AML-193 (cell line): Measurements from ENCODE around the gene MCTP1.

Experiments used
- DNase-seq, 2 experiments: peaks; one replicate each; lab custom pipeline; 2025; lab: John Stamatoyannopoulos, UW

Gene MCTP1

DNA sequence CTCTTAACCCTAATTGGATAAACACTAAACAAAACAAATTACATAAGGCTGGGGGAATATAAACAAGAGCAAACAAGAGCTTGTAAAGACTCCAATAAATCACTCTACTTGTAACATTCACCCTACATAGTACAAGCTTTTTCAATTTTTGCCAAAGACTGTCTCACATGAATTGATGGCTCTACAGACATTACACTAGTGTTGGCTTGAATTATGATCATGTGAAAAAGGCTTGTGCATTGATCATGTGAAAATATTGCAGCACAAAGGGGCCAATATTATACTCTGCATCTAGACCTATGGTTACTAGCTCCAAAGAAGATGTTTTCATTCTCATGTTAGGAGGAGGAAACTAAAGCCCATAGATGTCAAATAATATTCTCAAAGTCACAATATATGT is 212.6 kb downstream of the MCTP1 start:
- no peak for DNase-seq

DNA sequence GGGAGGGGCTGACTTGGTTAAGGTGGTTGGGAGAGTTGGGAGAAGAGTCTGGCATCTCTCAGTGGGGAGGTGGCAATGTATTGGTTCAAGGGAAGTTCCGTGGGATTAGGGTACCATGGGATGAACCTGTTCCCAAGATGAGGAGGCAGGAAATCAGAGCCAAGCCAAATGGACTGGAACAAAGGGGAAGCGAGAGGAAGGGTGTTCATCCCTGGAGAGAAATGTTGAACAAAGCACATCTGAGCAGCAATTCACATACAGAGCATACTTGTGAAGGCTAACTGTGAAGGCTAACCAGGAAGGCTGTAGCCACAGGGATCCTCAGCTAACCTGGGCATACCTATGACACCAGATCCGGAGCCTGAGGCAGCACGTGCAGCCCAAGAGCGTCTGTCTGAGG is 214.0 kb downstream of the MCTP1 start:
- DNase-seq, result no peak

DNA sequence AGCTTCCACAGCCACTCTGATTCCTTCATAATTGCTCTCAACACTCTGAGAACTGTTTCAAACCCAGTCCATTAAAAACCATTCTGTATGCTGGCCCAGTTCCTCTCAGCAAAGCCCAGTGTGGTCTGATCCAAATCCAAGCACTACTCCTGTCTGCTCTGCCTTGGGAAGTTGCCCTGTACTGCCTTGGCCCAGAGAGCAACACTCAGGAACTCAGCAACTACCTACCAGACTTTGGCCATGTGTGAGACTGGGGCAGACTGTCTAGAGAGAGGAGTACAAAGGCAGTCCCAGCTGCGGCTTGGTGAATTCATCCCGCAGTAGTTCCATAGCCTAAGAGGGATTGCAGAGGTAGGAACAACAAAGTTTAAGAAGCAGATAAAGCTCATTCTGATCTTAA is 214.4 kb downstream of the MCTP1 start:
- no peak for DNase-seq

DNA sequence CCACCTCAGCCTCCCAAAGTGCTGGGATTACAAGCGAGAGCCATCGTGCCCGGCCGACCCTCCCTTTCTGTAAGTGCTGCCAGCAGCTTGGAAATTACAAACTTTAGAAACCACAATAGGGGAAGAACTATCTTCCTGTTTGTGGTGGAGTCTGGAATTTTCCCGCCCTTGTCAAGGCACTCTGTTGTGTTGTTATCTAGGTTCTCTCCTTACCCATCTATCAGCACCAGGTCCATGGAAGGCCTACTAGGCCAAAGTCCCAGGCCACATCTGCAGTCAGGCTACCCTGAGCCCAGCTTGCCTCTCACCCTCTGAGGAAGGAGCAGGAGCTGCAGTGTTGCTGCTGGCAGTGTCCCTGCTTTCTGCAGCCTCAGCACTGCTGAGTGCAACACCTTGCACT is 214.9 kb downstream of the MCTP1 start:
- peak in 1 of 2 experiments; percentile 26 for DNase-seq

DNA sequence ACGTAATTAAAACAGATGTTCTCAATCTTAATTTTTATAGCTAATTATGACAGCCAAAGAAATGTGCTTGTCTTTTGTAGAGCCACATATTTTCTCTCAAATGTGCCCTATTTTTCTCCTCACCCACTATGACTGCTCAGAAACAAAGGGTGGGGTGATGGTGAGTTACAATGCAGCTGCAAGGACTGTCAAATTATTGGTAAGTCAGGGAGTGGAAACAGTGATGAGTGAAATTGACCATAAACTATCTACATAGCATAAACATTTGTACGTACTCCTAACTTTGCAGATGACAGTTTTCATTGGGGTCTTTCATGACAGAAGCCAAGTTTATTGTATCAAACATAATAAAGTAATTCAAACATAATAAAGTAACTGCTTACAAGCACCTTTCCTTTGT is 215.9 kb downstream of the MCTP1 start:
- DNase-seq, result no peak

DNA sequence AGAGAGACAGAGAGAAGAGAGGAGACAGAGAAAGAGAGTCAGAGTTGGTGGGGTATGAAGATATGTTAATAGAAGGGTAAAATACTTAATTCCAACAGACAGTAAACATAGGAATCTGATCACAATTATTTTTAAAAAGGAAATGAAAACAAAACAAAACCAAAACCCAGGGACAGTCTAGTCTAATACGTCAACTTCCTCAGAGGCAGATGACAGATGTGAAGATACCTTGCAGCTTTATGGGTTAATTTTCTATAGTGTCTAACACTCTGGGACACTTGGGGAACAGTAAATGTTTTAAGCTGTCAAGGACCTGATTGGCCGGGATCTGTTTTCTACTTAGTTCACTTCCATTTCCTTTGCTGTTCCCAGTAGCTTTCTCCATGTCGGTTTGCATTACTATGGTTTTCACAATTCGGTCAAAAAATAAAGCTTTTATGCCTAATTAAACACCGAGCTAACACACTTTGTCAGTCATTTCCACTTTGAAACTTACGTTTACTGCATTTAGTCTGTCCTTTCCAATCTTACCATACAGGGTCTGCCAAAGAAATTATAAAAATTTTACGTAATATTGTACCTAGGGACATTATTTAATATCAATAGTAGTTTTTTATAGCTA is 216.5 kb downstream of the MCTP1 start:
- DNase-seq, result no peak

DNA sequence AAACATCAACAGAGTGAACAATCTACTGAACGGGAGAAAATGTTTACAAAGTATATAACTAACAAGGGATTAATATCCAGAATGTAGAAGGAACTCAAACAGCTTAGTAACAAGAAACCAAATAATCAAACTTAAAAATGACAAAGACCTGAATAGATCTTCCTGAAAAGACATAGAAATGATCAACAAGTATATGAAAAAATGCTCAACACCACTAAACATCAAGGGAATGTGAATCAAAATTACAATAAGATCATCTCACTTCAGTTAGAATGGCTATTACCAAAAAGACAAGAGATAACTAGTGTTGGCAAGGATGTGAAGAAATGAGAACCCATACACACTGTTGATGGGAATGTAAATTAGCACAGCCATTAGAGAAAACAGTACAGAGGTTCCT is 218.8 kb downstream of the MCTP1 start:
- no peak for DNase-seq

DNA sequence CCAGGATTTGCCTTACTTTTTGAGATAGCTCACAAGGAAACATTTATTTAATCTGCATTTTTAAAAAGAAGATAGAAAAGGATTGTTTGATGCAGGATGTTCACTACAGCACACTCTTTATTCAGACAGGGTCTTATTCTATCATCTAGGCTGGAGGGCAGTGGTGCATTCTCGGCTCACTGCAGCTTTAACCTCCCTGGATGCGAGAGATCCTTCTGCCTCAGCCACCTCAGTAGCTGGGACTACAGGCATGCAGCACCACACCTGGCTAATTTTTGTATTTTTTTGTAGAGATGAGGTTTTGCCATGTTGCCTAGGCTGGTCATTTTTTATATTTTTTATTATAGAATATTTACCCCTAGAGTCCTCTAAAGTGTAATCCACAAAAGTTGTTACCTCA is 221.4 kb downstream of the MCTP1 start:
- no peak for DNase-seq

DNA sequence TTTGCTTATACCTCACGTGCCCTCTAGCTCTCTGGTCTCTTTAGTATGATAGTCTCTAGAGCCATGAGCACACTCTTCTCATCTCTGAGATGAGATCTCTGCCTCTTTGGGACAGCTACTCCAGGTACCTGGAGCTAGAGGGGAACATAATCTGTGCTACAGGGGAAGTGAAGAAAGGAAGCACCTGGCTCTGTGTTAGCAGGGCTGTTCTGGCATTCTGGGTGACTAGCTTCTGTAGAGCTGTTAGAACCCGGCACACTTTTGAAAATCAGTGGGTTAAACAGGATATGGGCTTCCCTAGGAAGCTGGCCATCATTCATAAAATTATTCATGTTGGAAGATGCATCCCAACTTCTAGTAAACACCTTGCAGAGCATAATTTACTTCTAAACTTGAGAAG is 224.8 kb downstream of the MCTP1 start:
- DNase-seq, result no peak

DNA sequence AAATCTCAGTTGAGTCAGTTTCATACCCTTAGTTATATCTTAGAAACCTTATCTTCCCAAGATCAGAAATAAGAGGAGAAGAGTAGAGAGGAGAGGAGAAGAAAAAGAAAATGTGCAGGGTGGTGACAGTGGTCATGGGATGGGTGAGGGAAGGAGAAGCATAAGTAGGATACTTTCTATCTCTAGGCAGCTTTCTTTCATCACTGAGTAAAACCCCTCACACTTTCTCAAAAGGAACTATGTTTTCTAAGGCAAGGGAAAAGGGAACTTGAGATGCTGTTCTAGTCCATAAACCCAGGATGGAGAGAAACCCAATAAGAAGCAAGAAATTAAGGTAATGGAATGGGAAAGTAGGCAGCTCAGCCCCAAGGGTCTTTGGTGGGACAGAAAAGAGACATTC is 225.3 kb downstream of the MCTP1 start:
- DNase-seq, result no peak

DNA sequence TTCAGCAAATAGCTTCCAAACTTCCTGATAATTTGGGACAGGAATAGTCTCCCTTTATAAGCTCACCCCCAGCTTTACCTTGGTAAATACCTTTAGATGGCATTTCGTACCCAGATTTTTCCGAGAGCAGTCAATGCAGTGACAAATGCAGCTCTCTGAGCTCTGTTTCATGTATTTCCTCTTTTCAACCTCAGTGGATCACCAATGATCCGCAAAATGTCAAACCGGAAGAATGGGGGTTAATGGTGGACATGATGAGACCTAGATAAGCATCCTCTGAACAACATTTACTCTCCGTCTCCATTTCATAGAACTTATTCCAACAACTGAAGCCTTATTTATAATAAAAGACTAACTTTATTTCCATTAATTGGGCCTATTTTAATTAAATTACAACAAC is 227.3 kb downstream of the MCTP1 start:
- peak in 1 of 2 experiments; percentile 19 for DNase-seq

DNA sequence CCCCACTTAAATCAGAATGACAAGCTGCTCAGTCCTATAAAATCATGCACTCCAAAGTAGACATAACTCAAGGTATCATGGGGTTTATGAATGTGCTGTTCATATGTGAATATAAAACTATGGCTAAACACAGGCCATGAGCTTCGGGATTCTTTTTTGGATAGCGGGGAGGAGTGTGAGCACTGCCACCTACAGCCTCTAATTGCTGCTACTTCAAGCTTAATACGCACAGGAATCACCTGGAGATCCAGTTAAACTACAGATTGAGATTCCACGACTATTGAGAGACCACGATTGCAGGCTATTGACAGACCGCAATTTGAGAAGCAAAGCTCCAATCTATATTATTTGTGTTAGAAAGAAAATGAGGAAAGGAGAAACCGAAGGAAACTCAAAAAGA is 231.6 kb downstream of the MCTP1 start:
- no peak for DNase-seq

DNA sequence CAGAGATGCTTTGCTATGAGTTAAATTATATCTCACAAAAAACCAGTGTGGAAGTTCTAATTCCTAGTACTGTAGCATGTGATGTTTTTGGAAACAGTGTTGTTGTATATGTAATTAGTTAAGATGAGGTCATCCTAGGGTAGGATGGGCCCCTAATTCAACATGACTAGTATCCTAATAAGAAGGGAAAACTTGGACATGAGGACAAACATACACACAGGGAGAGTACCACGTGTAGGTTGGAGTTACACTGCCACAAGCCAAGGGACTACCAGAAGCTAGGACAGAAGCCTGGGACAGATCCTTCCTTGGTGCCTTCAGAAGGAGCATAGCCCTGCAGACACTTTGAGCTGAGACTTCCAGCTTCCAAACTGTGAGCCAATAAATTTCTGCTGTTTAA is 234.2 kb downstream of the MCTP1 start:
- no peak for DNase-seq

DNA sequence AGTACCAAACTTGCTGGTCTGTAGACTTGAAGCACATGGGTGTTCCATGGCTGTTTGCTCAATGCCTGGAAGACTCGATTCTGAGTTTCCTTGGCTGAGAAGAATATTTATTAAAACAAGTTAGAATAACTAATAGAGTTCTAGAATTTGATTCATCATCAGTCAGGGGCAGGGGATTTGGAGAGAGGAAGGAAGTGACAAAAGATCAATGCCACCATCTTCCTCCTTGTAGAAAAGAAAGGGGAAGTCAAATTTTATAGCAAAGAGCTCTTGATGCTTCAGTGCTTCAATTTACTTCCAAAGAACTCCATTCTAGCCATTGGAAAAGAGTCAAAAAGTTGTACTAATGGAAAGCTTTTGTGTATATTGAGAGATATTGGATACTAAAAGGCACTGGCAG is 236.3 kb downstream of the MCTP1 start:
- DNase-seq, result peak; percentile 71 to 76

DNA sequence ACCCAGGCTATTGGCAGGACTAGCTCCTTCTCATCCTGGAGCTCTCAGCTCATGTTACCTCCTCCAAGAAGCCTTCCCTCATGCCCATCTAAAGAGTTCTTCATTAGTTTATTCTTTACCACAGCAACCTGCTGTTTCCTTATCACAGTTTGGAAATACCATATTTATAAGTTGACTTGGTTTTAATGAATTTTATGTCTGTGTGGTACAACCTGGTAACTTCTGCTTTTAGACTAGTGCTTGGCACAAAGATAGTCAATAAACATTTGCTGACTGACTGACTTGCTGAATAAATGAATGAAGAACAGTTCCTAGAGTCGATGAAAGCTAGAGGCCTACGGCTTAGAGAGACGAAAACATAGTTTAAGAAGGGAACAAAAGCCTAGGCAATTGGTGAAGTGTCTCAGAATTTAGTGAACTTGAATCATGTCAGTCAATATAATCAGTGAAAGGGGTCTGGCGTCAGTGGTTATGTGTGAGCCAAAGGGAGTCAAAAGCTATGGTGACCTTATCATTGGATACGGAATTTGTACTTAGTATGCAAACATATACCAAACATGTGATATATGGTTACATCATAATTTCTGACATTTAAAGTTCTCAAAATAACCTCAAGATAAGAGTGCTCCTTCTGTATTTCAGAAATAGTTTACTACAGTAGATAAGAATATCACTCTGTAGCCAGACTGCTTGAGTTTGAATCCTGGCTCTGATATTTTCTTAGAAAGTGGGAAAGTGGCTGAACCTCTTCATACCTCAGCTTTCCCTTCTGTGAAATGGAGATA is 239.5 kb downstream of the MCTP1 start:
- no peak for DNase-seq

DNA sequence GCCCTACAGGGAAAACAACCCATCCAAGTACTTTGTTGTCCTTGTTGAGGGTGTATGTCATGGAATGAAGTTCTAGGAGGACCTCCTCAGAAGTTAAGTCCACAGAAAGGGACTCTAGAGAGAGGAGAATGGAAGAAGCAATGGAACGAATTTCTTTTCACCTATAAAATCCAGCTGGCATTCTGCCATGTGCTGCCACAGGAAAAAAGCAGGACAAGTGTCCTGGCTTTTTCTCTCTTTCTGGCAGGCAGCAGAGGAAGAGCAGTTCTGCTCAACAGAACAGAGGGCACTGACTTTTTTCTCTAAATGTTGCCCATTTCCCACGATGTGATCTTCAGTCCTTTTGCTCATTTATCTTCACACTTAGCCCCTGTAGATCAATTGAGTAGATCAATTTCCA is 240.8 kb downstream of the MCTP1 start:
- no peak for DNase-seq

DNA sequence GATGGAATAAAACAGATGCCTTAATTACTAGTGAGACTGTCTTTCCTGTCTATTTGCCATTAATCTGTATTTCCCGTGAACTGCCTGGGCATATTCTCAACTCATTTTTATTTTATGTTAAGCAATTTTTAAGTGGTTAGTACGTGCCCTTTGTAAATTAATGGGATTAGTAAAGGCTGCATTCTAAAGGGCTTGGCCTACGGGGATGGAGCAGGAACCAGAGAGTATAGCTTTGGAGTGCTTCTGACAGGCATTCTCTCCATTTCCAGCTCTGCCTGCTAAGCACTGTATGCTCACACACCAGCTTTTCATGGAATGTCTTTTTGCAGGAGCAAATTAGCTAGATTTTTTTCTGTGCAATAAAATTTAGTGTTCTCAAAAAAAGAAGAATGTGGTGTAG is 241.2 kb downstream of the MCTP1 start:
- DNase-seq, result no peak

DNA sequence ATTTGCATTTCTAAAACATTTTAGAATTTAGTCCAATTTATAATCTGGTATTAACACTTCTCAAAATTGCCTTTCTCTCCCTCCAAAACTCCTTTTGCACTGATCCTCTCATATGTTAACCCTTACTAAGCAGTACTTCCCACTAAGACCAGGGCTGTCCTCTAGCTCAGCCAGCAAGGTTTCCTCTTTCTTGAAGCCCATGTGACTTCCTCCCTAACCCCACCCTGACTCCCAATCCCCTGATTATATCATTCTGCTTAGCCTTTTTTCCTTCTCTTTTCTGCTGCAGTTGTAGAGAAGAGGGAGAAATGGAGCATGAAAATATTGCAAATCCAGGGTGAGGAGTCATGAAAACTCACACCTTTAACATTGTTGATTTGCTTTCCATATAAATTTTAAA is 241.7 kb downstream of the MCTP1 start:
- DNase-seq, result peak; percentile 47 to 52

DNA sequence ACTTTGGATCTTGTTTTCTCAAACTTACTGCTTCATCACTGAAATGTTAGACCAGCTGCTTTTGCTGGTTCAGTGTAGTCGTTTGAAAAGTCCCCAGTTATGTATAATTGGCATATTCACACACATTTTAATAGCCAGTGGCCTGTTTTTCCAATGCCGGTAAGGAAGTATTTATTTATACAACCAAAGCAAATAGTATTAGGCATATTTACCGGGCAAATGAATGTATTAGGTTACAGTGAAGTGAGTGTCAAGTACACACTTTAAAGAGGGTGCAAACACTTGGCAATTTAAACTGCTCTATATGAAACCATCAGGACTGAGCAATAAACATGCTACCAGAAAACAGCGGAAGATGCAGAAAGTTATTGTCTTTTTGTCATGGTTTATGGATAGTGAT is 242.9 kb downstream of the MCTP1 start:
- no peak for DNase-seq

DNA sequence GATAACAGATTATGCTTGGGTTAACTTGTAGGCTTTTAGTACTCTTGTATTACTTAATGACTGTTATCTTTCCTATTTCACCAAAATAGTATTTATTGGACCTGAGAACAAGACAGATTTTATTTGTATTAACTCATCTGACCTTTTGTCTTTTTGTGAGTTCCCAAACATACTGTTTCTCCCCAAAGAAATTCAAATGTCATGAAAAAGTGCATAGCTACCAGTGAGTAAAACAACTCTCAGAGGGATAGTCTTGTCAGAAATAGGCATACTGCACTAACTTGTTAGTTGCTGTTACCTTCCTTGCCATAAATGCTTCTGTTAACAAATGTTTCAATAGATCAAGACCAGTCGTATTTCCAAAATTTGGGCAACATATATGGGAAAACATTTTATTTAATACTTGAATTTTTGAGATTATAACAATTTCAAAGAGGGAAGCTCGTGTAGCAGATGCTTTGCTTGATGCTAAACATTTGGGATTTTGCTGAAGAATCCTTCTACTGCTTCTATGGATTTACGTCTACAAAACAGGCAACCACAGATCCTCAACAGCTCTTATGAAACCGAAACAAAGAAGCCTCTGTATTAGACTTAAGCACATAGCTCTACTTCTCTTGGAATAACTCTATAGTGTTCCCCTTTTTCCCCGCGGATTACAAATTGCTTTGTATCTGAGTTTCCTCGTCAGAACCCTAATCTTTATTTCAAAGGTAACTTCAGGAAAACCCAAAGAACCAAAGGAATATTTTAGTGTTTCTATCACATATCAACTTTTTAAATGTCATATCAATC is 248.8 kb downstream of the MCTP1 start:
- no peak for DNase-seq

DNA sequence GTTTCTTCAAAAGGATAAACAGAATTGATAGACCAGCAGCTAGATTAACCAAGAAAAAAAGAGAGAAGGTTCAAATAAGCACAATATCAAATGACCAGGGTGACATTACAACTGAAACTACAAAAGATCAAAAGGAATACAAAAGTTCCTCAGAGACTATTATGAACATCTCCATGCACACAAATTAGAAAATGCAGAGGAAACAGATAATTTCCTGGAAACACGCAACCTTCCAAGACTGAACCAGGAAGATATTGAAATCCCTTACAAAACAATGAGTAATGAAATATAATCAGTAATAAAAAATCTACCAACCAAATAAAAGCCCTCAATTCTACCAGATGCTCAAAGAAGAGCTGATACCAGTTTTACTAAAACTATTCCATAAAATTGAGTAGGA is 252.1 kb downstream of the MCTP1 start:
- DNase-seq, result no peak

DNA sequence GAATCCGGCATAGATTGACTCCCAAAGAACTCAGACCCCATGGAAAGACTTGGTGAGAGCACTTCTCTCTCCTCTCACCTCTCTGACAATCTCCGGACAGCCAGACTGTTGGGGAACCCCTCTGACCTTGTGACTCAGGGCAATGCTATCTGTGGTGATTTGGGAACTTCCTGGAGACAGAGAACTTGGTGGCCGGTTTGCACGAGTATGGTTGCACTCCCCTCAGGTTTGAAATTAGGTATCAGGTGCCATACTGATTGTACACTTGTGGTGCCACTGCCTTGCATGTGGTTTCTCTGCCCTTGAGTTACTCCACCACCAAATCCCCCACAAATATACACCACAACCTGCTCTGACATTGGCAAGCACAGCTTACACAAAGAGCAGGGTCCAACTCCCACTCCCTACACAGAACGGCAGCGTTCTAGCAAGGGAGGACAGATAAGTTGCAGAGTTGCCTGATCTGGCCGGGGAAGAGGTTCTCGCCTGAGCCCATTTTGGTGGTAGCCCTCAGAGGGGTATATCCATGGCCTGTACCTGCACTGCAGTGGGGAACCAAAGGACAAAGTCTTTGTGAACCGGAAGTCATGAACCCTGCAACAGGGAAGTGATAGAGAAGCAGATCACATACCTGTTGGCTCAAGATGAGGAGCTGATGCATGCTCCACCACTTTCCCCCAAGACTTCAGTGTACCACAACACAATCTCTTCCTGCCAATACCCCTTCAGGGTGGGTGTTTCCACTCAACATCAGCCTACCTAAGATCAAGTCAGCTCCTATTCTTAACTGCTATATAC is 255.1 kb downstream of the MCTP1 start:
- no peak for DNase-seq
